H1 (cell line): ENCODE measurements around the gene THBS3. TPM values are rescaled to one million over a fixed set of nuclear protein-coding genes. Genes with fewer than 3 reads are reported as not detected.

ENCODE experiments used
- CTCF ChIA-PET: fragments of 300-600 bp; sonication (Branson Sonifier 250); formaldehyde crosslinking; loops from one replicate; lab custom pipeline; 2021; ENCODE audit not compliant: partially characterized antibody; lab: Charles Lee
- POLR2A ChIA-PET: fragments of 300-600 bp; sonication (Branson Sonifier 250); formaldehyde crosslinking; loops from one replicate; lab custom pipeline; 2021; ENCODE audit warnings: inconsistent platforms; ENCODE audit not compliant: partially characterized antibody; lab: Charles Lee
- DNase-seq, 2 experiments: peaks; one replicate each; pipeline versions ENCODE4 v3.0.0 to v3.0.0-alpha.2; 2010 to 2022; ENCODE audit warnings: low spot score in 2 of 2, low read depth in 1 of 2, mixed read lengths in 1 of 2
- FAIRE-seq: peaks from 2 replicates; lab custom pipeline; 2011; peaks lifted over from hg19 to GRCh38; lab: Jason Lieb, UNC
- H2AFZ ChIP-seq: 2 replicates; pipeline ENCODE4 v1.8.1; 2012; ENCODE audit warnings: low read length, inconsistent platforms
- H2AK5ac ChIP-seq: 2 replicates; pipeline ENCODE4 v1.6.1; 2013; ENCODE audit warnings: low read depth, low read length
- H2BK120ac ChIP-seq: replicated peaks from 2 replicates; pipeline ENCODE3; 2013; ENCODE audit warnings: low read depth, low read length, inconsistent platforms
- H2BK12ac ChIP-seq: 2 replicates; pipeline ENCODE4 v1.6.1; 2013; ENCODE audit warnings: low read depth, low read length
- H2BK15ac ChIP-seq: 2 replicates; pipeline ENCODE4 v1.6.1; 2013; ENCODE audit warnings: low read length
- H2BK20ac ChIP-seq: 2 replicates; pipeline ENCODE4 v1.6.1; 2013; ENCODE audit warnings: low read length
- H2BK5ac ChIP-seq: 2 replicates; pipeline ENCODE4 v1.6.1; 2013; ENCODE audit warnings: low read depth, low read length
- H3K14ac ChIP-seq: 2 replicates; pipeline ENCODE4 v1.6.1; 2013; ENCODE audit warnings: inconsistent platforms; ENCODE audit not compliant: insufficient read length
- H3K18ac ChIP-seq: 2 replicates; pipeline ENCODE4 v1.6.1; 2013; ENCODE audit warnings: low read length; ENCODE audit errors: extremely low read depth
- H3K23ac ChIP-seq: 2 replicates; pipeline ENCODE4 v1.6.1; 2013; ENCODE audit warnings: inconsistent platforms; ENCODE audit not compliant: insufficient read length
- H3K23me2 ChIP-seq: 2 replicates; pipeline ENCODE4 v1.6.1; 2013; ENCODE audit warnings: low read depth, low read length
- H3K27ac ChIP-seq: 2 replicates; pipeline ENCODE4 v1.6.1; 2011; ENCODE audit warnings: low read depth, low read length, inconsistent platforms
- H3K27me3 ChIP-seq, 4 experiments: replicated peaks in 1 of 4; 1 replicate in 1 of 4; 2 replicates in 3 of 4; pipeline versions ENCODE4 v1.6.1 to v1.8.1; 2011 to 2013; ENCODE audit warnings: low read length in 3 of 4, mild to moderate bottlenecking in 3 of 4, inconsistent platforms in 2 of 4, mixed read lengths in 2 of 4, moderate library complexity in 1 of 4; ENCODE audit not compliant: control insufficient read depth in 3 of 4, insufficient read depth in 3 of 4; ENCODE audit errors: extremely low read depth in 1 of 4
- H3K36me3 ChIP-seq, 4 experiments: 2 replicates each; pipeline versions ENCODE4 v1.6.1 to v1.8.1; 2011 to 2013; ENCODE audit warnings: mild to moderate bottlenecking in 4 of 4, low read length in 3 of 4, moderate library complexity in 2 of 4, control low read depth in 1 of 4, inconsistent platforms in 1 of 4; ENCODE audit not compliant: insufficient read depth in 4 of 4, control insufficient read depth in 2 of 4
- H3K4ac ChIP-seq: replicated peaks from 2 replicates; pipeline ENCODE3; 2013; ENCODE audit warnings: low read length, low read depth, mixed read lengths, inconsistent platforms; ENCODE audit not compliant: insufficient read length
- H3K4me1 ChIP-seq, 4 experiments: replicated peaks in 1 of 4; 1 replicate in 1 of 4; 2 replicates in 3 of 4; pipeline versions ENCODE4 v1.6.1 to v1.8.1; 2011 to 2013; ENCODE audit warnings: low read length in 3 of 4, inconsistent platforms in 2 of 4, mixed read lengths in 1 of 4; ENCODE audit not compliant: insufficient read depth in 4 of 4, control insufficient read depth in 3 of 4
- H3K4me2 ChIP-seq, 2 experiments: 2 replicates each; pipeline versions ENCODE4 v1.6.1 to v1.8.1; 2011 to 2013; ENCODE audit warnings: low read depth in 2 of 2, low read length in 2 of 2, control low read depth in 1 of 2, inconsistent platforms in 1 of 2, mild to moderate bottlenecking in 1 of 2; ENCODE audit not compliant: insufficient read depth in 1 of 2
- H3K4me3 ChIP-seq, 4 experiments: fragments of 200-600, 300-600 bp in 1 of 4; sonication (generic), shearing (Covaris generic), sonication (Bioruptor Twin) in 1 of 4; 2 replicates each; pipeline versions ENCODE4 v1.5.1 to v1.8.1; 2011 to 2016; ENCODE audit warnings: low read length in 4 of 4, low read depth in 3 of 4, control low read depth in 2 of 4, inconsistent platforms in 2 of 4, mild to moderate bottlenecking in 2 of 4, mixed read lengths in 1 of 4, moderate library complexity in 1 of 4; ENCODE audit not compliant: insufficient read depth in 2 of 4; ENCODE audit errors: extremely low read depth in 1 of 4
- H3K56ac ChIP-seq: replicated peaks from 2 replicates; pipeline ENCODE3; 2013; ENCODE audit warnings: low read depth, mild to moderate bottlenecking, mixed read lengths, low read length, inconsistent platforms; ENCODE audit not compliant: insufficient read length
- H3K79me1 ChIP-seq: 2 replicates; pipeline ENCODE4 v1.6.1; 2013; ENCODE audit warnings: low read depth, low read length, control low read depth
- H3K79me2 ChIP-seq, 2 experiments: 2 replicates each; pipeline versions ENCODE4 v1.6.1 to v1.8.1; 2012 to 2013; ENCODE audit warnings: low read length in 2 of 2, mild to moderate bottlenecking in 2 of 2, inconsistent platforms in 1 of 2; ENCODE audit not compliant: insufficient read depth in 2 of 2, control insufficient read depth in 1 of 2
- H3K9ac ChIP-seq, 4 experiments: replicated peaks in 1 of 4; 1 replicate in 1 of 4; 2 replicates in 3 of 4; pipeline versions ENCODE4 v1.6.1 to v1.8.1; 2011 to 2013; ENCODE audit warnings: low read depth in 3 of 4, low read length in 3 of 4, control low read depth in 2 of 4, mild to moderate bottlenecking in 2 of 4, moderate library complexity in 2 of 4, inconsistent platforms in 1 of 4; ENCODE audit errors: extremely low read depth in 1 of 4
- H3K9me3 ChIP-seq, 2 experiments: 2 replicates each; pipeline versions ENCODE4 v1.6.1 to v1.8.1; 2012 to 2013; ENCODE audit warnings: mild to moderate bottlenecking in 2 of 2, moderate library complexity in 2 of 2, control low read depth in 1 of 2, inconsistent platforms in 1 of 2, low read depth in 1 of 2, low read length in 1 of 2, mixed read lengths in 1 of 2; ENCODE audit not compliant: insufficient read depth in 2 of 2
- H4K20me1 ChIP-seq, 2 experiments: replicated peaks in 1 of 2; 2 replicates each; pipeline versions ENCODE3 to v1.8.1; 2011 to 2013; ENCODE audit warnings: inconsistent platforms in 2 of 2, low read length in 2 of 2, mild to moderate bottlenecking in 1 of 2; ENCODE audit not compliant: insufficient read depth in 2 of 2, control insufficient read depth in 1 of 2
- H4K5ac ChIP-seq: 2 replicates; pipeline ENCODE4 v1.6.1; 2013; ENCODE audit warnings: low read length, low read depth, mixed read lengths, inconsistent platforms; ENCODE audit not compliant: insufficient read length
- H4K8ac ChIP-seq: 2 replicates; pipeline ENCODE4 v1.8.0; 2013; ENCODE audit warnings: mild to moderate bottlenecking, moderate library complexity, low read length, inconsistent platforms; ENCODE audit not compliant: insufficient read depth; ENCODE audit errors: extremely low read depth
- H4K91ac ChIP-seq: replicated peaks from 2 replicates; pipeline ENCODE3; 2013; ENCODE audit warnings: low read length, mixed read lengths, inconsistent platforms; ENCODE audit not compliant: insufficient read length
- JUND ChIP-seq: IDR thresholded peaks from 2 replicates; pipeline ENCODE4 v1.6.1; 2011; ENCODE audit warnings: mild to moderate bottlenecking, improper control_type of control experiment, low read length
- WGBS, 2 experiments: shearing (Covaris generic) in 1 of 2; methylation state at CpG; one replicate each; pipeline versions ENCODE4 v1.1.6 to v1.1.7; 2013 to 2015; ENCODE audit warnings: low lambda C conversion rate in 2 of 2, mixed read lengths in 2 of 2, inconsistent platforms in 1 of 2, low coverage in 1 of 2, missing lambda C conversion rate in 1 of 2; ENCODE audit not compliant: insufficient replicate concordance in 2 of 2, insufficient coverage in 1 of 2, insufficient read length in 1 of 2; ENCODE audit errors: extremely low coverage in 1 of 2, missing lambda C conversion rate in 1 of 2; 5-methylcytosine and 5-hydroxymethylcytosine counted together
- polyA plus RNA-seq, 7 experiments: library from polyadenylated mRNA; depleted of rRNA in 3 of 7; stranded (reverse) in 5 of 7; unstranded in 2 of 7; fragments of >200 nt in 5 of 7; fragments of 200-250 nt in 2 of 7; gene quantifications; 1 replicate in 5 of 7; 2 replicates in 1 of 7; 4 replicates in 1 of 7; pipeline versions ENCODE4 v1.2.1 to v1.2.3, GENCODE V29; 2011 to 2013; ENCODE audit warnings: missing spikeins in 2 of 7, mixed read lengths in 2 of 7
- total RNA-seq: library from RNA; stranded (reverse); fragmentation: NEBNext Ultra II Directional; extraction: Animal tissue kit (Norgen Biotek cat#: 25700); gene quantifications from 2 replicates; pipeline ENCODE4 v1.2.1, GENCODE V29; 2021

Gene THBS3
- total and polyA plus RNA-seq, 2 of the 8 experiments (the other 6 are each of a cell fraction or from before 2014, with no cell fraction given): 3.0 to 3.5 TPM

- TF ChIP-seq JUND: no peak
- TF ChIP-seq, all 59 proteins: peak for 0
- Histone ChIP-seq H3K27me3 (no peaks in the 10 kb centered on the region), H4K5ac (peak overlapping the region; percentile 23), H3K9me3 (no peaks in the 10 kb centered on the region), H3K4ac (no peak overlapping the region), H3K9ac (no peak overlapping the region; a peak in 2 of 7 replicates), H3K18ac (no peak overlapping the region), H2BK15ac (no peak overlapping the region), H2AFZ (no peak overlapping the region), H2AK5ac (peak overlapping the region; percentile 39; the same call in 1 of the 2 replicates), H3K36me3 (peaks cover 0 to 10% (median 5%) of the 10 kb centered on the region in 4 experiments; a peak in 5 of 8 replicates), H4K8ac (no peak overlapping the region; the same call in 1 of the 2 replicates), H3K27ac (no peak overlapping the region; the same call in 1 of the 2 replicates), H3K23me2 (no peaks in the 10 kb centered on the region; the same call in 1 of the 2 replicates), H3K56ac (peak overlapping the region; percentile 17), H3K14ac (no peak overlapping the region), H3K4me1 (peaks cover 4 to 20% (median 11%) of the 10 kb centered on the region in 4 experiments), H3K79me2 (no peaks in the 10 kb centered on the region), H4K20me1 (no peaks in the 10 kb centered on the region), H2BK5ac (0 out of 2 replicates have a peak overlapping the region, but pooled peaks have one; percentile 7), H3K23ac (no peak overlapping the region), H2BK120ac (peak overlapping the region; percentile 6), H3K79me1 (no peaks in the 10 kb centered on the region), H2BK20ac (no peak overlapping the region), H3K4me2 (peak overlapping the region in 1 of 2 experiments; percentile 54; a peak in 1 of 4 replicates), H2BK12ac (no peak overlapping the region), H3K4me3 (no peak overlapping the region), H4K91ac (no peak overlapping the region)
- no peak for FAIRE-seq
- WGBS, 2 experiments: 84% methylated on average over 14 of the region's 14 CpGs; no CpG with 5 or more reads in 1 of the 2 experiments
- CTCF ChIA-PET: interaction anchor here (0.7 to 6.1 kb wide), 3 partner anchors 9 to 143 kb away, joined by 4 to 38 read pairs (median 26); no protein-coding TSS in a partner anchor
- no peak for DNase-seq
- POLR2A ChIA-PET: interaction anchor here (0.8 to 20.5 kb wide), 6 partner anchors 9 to 216 kb away, joined by 3 to 512 read pairs (median 8); partner anchors contain the start of genes KRTCAP2, MTX1, SCAMP3 and SHC1
Observed at GRCh38 chr1:155186794-155187455, 20.8 kb downstream of the THBS3 start.
